HepG2 (cell line): Measurements from ENCODE around the gene FEM1B. TPM values are rescaled to one million over a fixed set of nuclear protein-coding genes. Genes with fewer than 3 reads are reported as not detected.

Experiments used
- ATAC-seq: fragments of 200-7000 bp; cut with Tn5 transposase; 3 replicates; pipeline ENCODE4 v1.9.1; 2020; ENCODE audit warnings: mild to moderate bottlenecking, moderate library complexity
- BruUV-seq: library from RNA; stranded (reverse); fragments of 400-500 nt; replicated peaks from 2 replicates; lab custom pipeline; 2021; lab: Mats Ljungman, UMichigan
- CTCF ChIA-PET: fragments of 300-600 bp; formaldehyde crosslinking; extraction: SDS; loops from one replicate; lab custom pipeline; 2021; ENCODE audit warnings: low total read pairs, inconsistent platforms, low intra/inter-chr PET ratio; lab: Yijun Ruan, JAX
- POLR2A ChIA-PET: fragments of 350-600 bp; sonication (Branson Sonifier 250); formaldehyde crosslinking; loops from one replicate; lab custom pipeline; 2020; ENCODE audit warnings: antibody characterized with exemption, inconsistent platforms; lab: Yijun Ruan, JAX
- DNase-seq: peaks from one replicate; pipeline ENCODE4 v3.0.0-alpha.2; 2015; ENCODE audit warnings: low spot score
- FAIRE-seq: peaks from 3 replicates; lab custom pipeline; 2011; peaks lifted over from hg19 to GRCh38; lab: Jason Lieb, UNC
- H2AFZ ChIP-seq: one replicate; pipeline ENCODE4 v1.6.1; 2011; ENCODE audit warnings: low read length, inconsistent platforms
- H3K27ac ChIP-seq: fragments of 300-600 bp; 3 replicates; pipeline ENCODE4 v1.8.0; 2011; ENCODE audit warnings: mixed run types, mild to moderate bottlenecking, mixed read lengths, low read length, inconsistent platforms; ENCODE audit not compliant: insufficient read depth; ENCODE audit errors: extremely low read length
- H3K27me3 ChIP-seq, 2 experiments: fragments of 200-600 bp in 1 of 2; 2 replicates in 1 of 2; 3 replicates in 1 of 2; pipeline versions ENCODE4 v1.6.0 to v1.8.0; 2011; ENCODE audit warnings: low read length in 2 of 2, mild to moderate bottlenecking in 2 of 2, moderate library complexity in 2 of 2, inconsistent platforms in 1 of 2; ENCODE audit not compliant: insufficient read depth in 2 of 2, control insufficient read depth in 1 of 2
- H3K36me3 ChIP-seq, 2 experiments: fragments of 200-600 bp in 1 of 2; replicated peaks in 1 of 2; 2 replicates in 1 of 2; 3 replicates in 1 of 2; pipeline versions ENCODE4 v1.5.1 to v1.8.0; 2011; ENCODE audit warnings: low read length in 2 of 2, inconsistent platforms in 1 of 2; ENCODE audit not compliant: insufficient read depth in 2 of 2, control insufficient read depth in 1 of 2
- H3K4me1 ChIP-seq: 2 replicates; pipeline ENCODE4 v1.5.1; 2012; ENCODE audit warnings: low read length, inconsistent platforms; ENCODE audit not compliant: insufficient read depth
- H3K4me2 ChIP-seq: 2 replicates; pipeline ENCODE4 v1.6.0; 2011; ENCODE audit warnings: low read depth, low read length, inconsistent platforms
- H3K4me3 ChIP-seq, 3 experiments: fragments of 200-600 bp in 1 of 3; sonication (generic), shearing (Covaris generic) in 1 of 3; replicated peaks in 1 of 3; 2 replicates each; pipeline ENCODE4 v1.5.1; 2011 to 2016; ENCODE audit warnings: low read length in 3 of 3, inconsistent platforms in 2 of 3, low read depth in 2 of 3, mild to moderate bottlenecking in 2 of 3, control low read depth in 1 of 3, mixed read lengths in 1 of 3; ENCODE audit not compliant: insufficient read depth in 1 of 3
- H3K79me2 ChIP-seq: one replicate; pipeline ENCODE4 v1.6.1; 2011; ENCODE audit warnings: low read length, inconsistent platforms; ENCODE audit not compliant: insufficient read depth
- H3K9ac ChIP-seq: 2 replicates; pipeline ENCODE4 v1.6.0; 2011; ENCODE audit warnings: mild to moderate bottlenecking, low read depth, low read length, inconsistent platforms; ENCODE audit not compliant: insufficient read depth
- H3K9me3 ChIP-seq: 2 replicates; pipeline ENCODE4 v1.5.1; 2012; ENCODE audit warnings: mild to moderate bottlenecking, low read length
- H4K20me1 ChIP-seq: 2 replicates; pipeline ENCODE4 v1.6.0; 2011; ENCODE audit warnings: inconsistent platforms, mild to moderate bottlenecking, low read length, moderate library complexity; ENCODE audit not compliant: insufficient read depth
- KLF11 ChIP-seq: IDR thresholded peaks from 2 replicates; pipeline ENCODE4 v1.6.1; 2016; ENCODE audit warnings: missing compliant biosample characterization
- MIER3 ChIP-seq: IDR thresholded peaks from 2 replicates; pipeline ENCODE4 v1.6.1; 2016; ENCODE audit warnings: missing compliant biosample characterization, borderline replicate concordance
- SRF ChIP-seq: IDR thresholded peaks from 2 replicates; pipeline ENCODE4 v1.6.1; 2011; ENCODE audit warnings: mild to moderate bottlenecking, low read depth, low read length, moderate library complexity
- TMF1 ChIP-seq: sonication (generic); formaldehyde crosslinking; IDR thresholded peaks from 2 replicates; pipeline ENCODE4 v1.8.1; 2022; ENCODE audit warnings: low read depth, missing genetic modification reagents
- ZFP36L2 ChIP-seq: sonication (generic); formaldehyde crosslinking; IDR thresholded peaks from 2 replicates; pipeline ENCODE4 v1.4.0; 2020; ENCODE audit warnings: missing genetic modification reagents
- ZNF121 ChIP-seq: sonication (generic); formaldehyde crosslinking; IDR thresholded peaks from 2 replicates; pipeline ENCODE4 v1.5.0; 2020; ENCODE audit warnings: mild to moderate bottlenecking, missing genetic modification reagents
- ZNF256 ChIP-seq: sonication (generic); formaldehyde crosslinking; conservative IDR thresholded peaks from 2 replicates; pipeline ENCODE4 v1.4.0; 2020; ENCODE audit warnings: missing genetic modification reagents
- WGBS: methylation state at CpG from one replicate; pipeline ENCODE4 v1.1.6; 2017; ENCODE audit warnings: low lambda C conversion rate; 5-methylcytosine and 5-hydroxymethylcytosine counted together
- in situ Hi-C: cut with HindIII; loops from 2 replicates; pipeline ENCODE4 v1.10.0; 2017; ENCODE audit warnings: low pct_unique_long_range_greater_than_20kb; ENCODE audit not compliant: extremely low pct_ligation_motif_present
- intact Hi-C: fragments of 100-400 bp; cut with micrococcal nuclease; formaldehyde crosslinking; loops from one replicate; pipeline ENCODE4 v1.10.0; 2022; ENCODE audit not compliant: unreplicated experiment
- polyA plus RNA-seq, 8 experiments: library from polyadenylated mRNA; depleted of rRNA in 3 of 8; stranded (reverse) in 7 of 8; unstranded in 1 of 8; fragments of >200 nt; fragmentation: Illumina TruSeq in 4 of 8; extraction: Trizol in 4 of 8; gene quantifications; 2 replicates each; pipeline versions ENCODE4 v1.2.1 to v1.2.3, GENCODE V29; 2011 to 2016; ENCODE audit warnings: low read depth in 4 of 8, missing spikeins in 1 of 8, mixed read lengths in 1 of 8; ENCODE audit not compliant: insufficient read depth in 1 of 8
- total RNA-seq, 5 experiments: library from RNA; depleted of rRNA; stranded (reverse); fragments of >200 nt; fragmentation: Illumina TruSeq; extraction: Trizol; gene quantifications; 2 replicates each; pipeline ENCODE4 v1.2.3, GENCODE V29; 2016; ENCODE audit warnings: low read depth in 1 of 5

FEM1B gene
- total and polyA plus RNA-seq, 2 of the 13 experiments (the other 11 are each of a cell fraction or from before 2014, with no cell fraction given) = 38.1 to 40.0 TPM

DNA sequence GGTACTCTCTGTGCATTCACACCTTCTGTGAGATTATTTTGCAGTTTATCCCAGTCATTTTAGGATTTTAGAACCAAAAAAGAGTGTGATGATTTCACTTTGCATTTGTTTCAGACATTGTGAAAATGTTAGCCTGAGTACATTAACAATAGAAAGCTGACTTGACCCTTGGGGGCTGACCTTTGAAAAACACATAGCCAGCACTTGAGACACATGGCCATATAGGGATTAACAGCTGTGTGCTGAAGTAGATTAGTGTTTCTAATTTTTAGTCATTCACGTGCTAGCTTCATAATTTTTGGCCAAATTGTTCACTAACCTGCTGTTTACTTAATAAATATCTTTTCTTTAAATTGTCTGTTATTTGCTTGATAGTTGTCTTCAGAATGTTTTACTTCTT lies 3.5 kb downstream of the FEM1B start:
- WGBS = 38% methylated on average over 1 of the region's 1 CpG
- peaks cover 45% of the 10 kb centered on the region for H4K20me1 ChIP-seq
- H3K36me3 ChIP-seq = peaks cover 4 to 7% of the 10 kb centered on the region in 2 experiments; a peak in 4 of 5 replicates
- TF ChIP-seq TMF1 = no peak
- TF ChIP-seq SRF = peak; percentile 55; the same call in 1 of the 2 replicates
- ChIA-PET CTCF (no interaction called here), POLR2A (interaction anchor here (0.7 to 0.9 kb wide), 2 partner anchors 10 to 25 kb away, joined by 3 read pairs; no protein-coding TSS in a partner anchor)
- peaks cover 61% of the 10 kb centered on the region for H3K4me1 ChIP-seq
- H3K27me3 ChIP-seq = no peaks in the 10 kb centered on the region; a peak in 1 of 5 replicates
- intact Hi-C loops = no loop called here
- BruUV-seq = no TSS peak
- H3K27ac ChIP-seq = no peak overlapping the region
- DNase-seq (no peak), FAIRE-seq (no peak), ATAC-seq (no peak)
- in situ Hi-C loops = no loop called here
- peak overlapping the region; percentile 97 for H3K4me2 ChIP-seq
- H2AFZ ChIP-seq = no peak overlapping the region
- H3K4me3 ChIP-seq = peak overlapping the region in 2 of 3 experiments; percentile 92 to 98; a peak in 3 of 6 replicates
- H3K9ac ChIP-seq = peak overlapping the region; percentile 93; the same call in 1 of the 2 replicates
- no peaks in the 10 kb centered on the region for H3K9me3 ChIP-seq
- H3K79me2 ChIP-seq = peaks cover 78% of the 10 kb centered on the region

DNA sequence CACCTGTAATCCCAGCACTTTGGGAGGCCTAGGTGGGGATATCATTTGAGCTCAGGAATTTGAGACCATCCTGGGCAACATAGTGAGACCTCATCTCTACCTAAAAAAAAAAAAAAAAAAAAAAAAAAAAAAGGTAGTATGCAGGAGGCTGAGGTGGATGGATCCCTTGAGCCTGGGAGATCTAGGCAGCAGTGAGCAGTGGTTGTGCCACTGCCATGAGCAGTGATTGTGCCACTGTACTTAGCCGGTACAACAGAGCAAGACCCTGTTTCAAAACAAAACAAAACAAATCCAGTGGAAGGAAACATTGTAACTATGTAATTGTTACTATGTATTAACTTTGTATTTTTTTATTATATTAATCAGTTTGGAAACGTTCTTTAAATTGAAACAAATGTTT lies 5.9 kb downstream of the FEM1B start:
- intact Hi-C loops = no loop called here
- H3K9ac ChIP-seq = no peak overlapping the region
- DNase-seq (no peak), ATAC-seq (no peak), FAIRE-seq (no peak)
- no TSS peak for BruUV-seq
- TF ChIP-seq KLF11 = no peak
- no peak for TF ChIP-seq MIER3 (CRISPR knock-in tag)
- TF ChIP-seq ZNF121 (CRISPR knock-in tag) = peak; percentile 66; the same call in 1 of the 2 replicates
- TF ChIP-seq ZNF256 (CRISPR knock-in tag) = no peak
- no peak for TF ChIP-seq ZFP36L2 (CRISPR knock-in tag)
- ChIA-PET CTCF (no interaction called here), POLR2A (no interaction called here)
- no peak overlapping the region for H2AFZ ChIP-seq
- H3K4me3 ChIP-seq = no peak overlapping the region
- no peak overlapping the region for H3K4me2 ChIP-seq
- WGBS = 94% methylated on average over 2 of the region's 2 CpGs
- H3K79me2 ChIP-seq = peaks cover 99% of the 10 kb centered on the region
- H3K27me3 ChIP-seq = no peaks in the 10 kb centered on the region; a peak in 1 of 5 replicates
- H4K20me1 ChIP-seq = peaks cover 51% of the 10 kb centered on the region
- peaks cover 61% of the 10 kb centered on the region for H3K4me1 ChIP-seq
- no peaks in the 10 kb centered on the region for H3K9me3 ChIP-seq
- no peak overlapping the region for H3K27ac ChIP-seq
- in situ Hi-C loops = no loop called here
- H3K36me3 ChIP-seq = peaks cover 4 to 15% of the 10 kb centered on the region in 2 experiments
